Measurements from ENCODE around the gene USP10.

GRCh38 chr16:84753412-84754326, 53.9 kb downstream of the USP10 start:
- no peak for TF ChIP-seq PATZ1 (CRISPR knock-in tag; IDR thresholded peaks at IDR 0.05; ENCODE audit: borderline replicate concordance)
- TF ChIP-seq ESRRG (CRISPR knock-in tag; IDR thresholded peaks at IDR 0.05): no peak
- no peak for TF ChIP-seq POU6F1 (CRISPR knock-in tag; IDR thresholded peaks at IDR 0.05; ENCODE audit: borderline replicate concordance, low read depth)

Measured in SK-N-SH treated with all-trans-retinoic acid at 6 μM for 48 hours (cell line).